GM20000 (cell line): Measurements from ENCODE around the gene DCDC2B.

Experiments used
- DNase-seq: peaks from one replicate; pipeline ENCODE4 v3.0.0; 2012; ENCODE audit warnings: low spot score
- CTCF ChIP-seq: IDR thresholded peaks from 2 replicates; pipeline ENCODE4 v1.5.1; 2012; ENCODE audit warnings: mild to moderate bottlenecking, control low read depth; ENCODE audit errors: extremely low read depth, missing control alignments

DCDC2B gene

GRCh38 chr1:32231843-32232432, 23.0 kb downstream of the DCDC2B start:
- no peak for DNase-seq
- TF ChIP-seq CTCF, result no peak

GRCh38 chr1:32232558-32233304, 23.8 kb downstream of the DCDC2B start:
- DNase-seq, result no peak
- no peak for TF ChIP-seq CTCF

- no peak for DNase-seq
- TF ChIP-seq CTCF, result no peak
Measured at GRCh38 chr1:32234792-32235191, 25.9 kb downstream of the DCDC2B start.

GRCh38 chr1:32239337-32239736, 30.4 kb downstream of the DCDC2B start:
- no peak for DNase-seq
- TF ChIP-seq CTCF, result no peak

- no peak for DNase-seq
- no peak for TF ChIP-seq CTCF
Measured at GRCh38 chr1:32239790-32240139, 30.9 kb downstream of the DCDC2B start.

- peak; percentile 45 for DNase-seq
- TF ChIP-seq CTCF, result no peak
Measured at GRCh38 chr1:32240140-32240951, 31.5 kb downstream of the DCDC2B start.
